ENCODE data around the gene KCNMA1. TPM values are rescaled to one million over a fixed set of nuclear protein-coding genes. Genes with fewer than 3 reads are reported as not detected.

Gene KCNMA1
- total RNA-seq, 1 donor from 2014 or later = not detected

DNA sequence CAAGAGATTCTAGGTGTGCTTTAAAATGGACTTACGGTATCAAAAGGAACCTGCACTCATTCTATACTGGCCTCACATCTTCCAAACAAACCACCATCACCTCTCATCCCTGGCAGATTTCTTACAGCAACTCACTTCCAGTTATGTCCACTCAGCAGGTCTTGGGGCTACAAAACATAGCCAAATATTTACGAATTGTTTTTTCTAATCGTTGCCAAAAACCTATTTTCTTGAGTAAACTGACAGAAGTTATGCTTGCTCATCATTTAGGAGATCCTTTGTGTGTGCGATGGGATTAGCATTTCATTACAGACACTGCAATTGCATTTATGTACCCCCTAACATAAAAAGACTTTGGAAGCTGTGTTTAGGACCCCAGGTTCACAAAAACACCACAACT lies 2.7 kb downstream of the KCNMA1 start:
- no peak for DNase-seq (ENCODE audit: low read depth in 2 of 2)

DNA sequence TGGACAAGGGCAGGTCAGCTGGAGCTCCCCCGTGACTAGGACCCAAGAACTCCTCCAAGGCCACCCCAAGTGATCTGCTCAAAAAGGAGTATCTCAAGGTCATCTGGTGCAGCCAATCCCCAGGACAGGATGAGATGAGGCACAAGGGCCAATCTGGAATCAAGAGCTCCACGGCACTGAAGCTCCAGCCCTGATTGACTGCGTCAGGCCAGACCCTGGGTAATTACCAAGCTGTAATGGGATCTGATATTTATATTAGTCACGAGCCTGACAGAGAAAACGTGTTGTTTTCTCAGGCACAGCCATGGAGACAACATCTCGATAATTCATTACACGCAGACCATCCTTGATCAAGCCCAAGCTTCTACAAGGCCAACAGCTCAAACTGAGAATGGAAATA lies 4.2 kb downstream of the KCNMA1 start:
- peak in 1 of 2 donors; percentile 22 for DNase-seq (ENCODE audit: low read depth in 2 of 2)

GRCh38 chr10:77631241-77631640 lies 6.4 kb downstream of the KCNMA1 start:
- no peak for DNase-seq (ENCODE audit: low read depth in 2 of 2)

DNA sequence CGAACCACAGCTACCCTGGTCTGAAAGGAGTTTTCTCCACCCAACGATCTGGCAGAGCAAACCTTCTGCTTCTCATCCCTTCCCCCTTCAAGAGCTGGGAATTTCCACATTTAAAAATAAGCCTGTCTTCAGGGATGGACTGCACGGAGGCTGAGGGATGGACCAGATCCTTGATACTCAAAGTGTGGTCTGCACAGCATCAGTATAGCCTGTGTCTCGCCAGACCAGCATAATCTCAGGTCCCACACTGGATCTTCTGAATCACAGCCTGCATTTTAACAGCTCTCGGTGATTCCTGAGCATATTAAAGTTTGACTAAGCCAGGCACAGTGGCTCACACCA lies 7.1 kb downstream of the KCNMA1 start:
- no peak for DNase-seq (ENCODE audit: low read depth in 2 of 2)

DNA sequence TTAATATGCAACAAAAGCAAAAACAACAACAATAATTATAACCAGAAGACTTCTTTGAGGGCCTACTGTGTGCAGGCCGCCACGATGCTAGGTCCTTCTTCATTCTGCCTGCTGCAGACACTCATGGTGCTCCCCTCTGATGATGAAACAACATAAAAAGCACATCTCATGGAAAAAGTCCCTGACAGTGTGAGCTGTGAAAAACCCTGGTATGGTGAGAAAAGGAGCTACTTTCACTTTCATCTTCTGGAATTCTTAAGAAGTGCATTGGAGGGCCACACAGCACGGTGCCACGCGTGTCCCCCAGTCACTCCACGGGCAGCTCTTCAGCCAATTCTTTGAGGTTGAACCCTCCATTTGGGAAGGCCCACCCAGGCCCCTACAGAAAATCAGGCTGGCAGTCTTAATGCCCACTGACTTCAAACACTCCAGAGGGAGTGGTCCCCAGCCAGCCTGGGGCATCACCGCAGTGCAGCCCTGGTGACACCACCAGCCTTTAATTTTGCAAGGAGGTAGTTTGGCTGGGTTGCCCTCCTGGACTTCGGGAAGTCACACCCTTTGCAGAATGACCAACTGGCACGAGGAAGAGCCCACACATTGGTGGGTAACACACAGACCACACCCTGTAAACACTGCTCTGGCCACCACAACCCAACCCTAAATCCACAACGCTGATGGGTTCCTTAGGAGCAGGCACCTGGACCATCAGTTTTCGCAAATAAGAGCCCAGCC lies 7.7 kb downstream of the KCNMA1 start:
- DNase-seq (ENCODE audit: low read depth in 2 of 2) = peak in 1 of 2 donors; percentile 75

GRCh38 chr10:77628906-77629730 lies 8.5 kb downstream of the KCNMA1 start:
- peak in 1 of 2 donors; percentile 91 for DNase-seq (ENCODE audit: low read depth in 2 of 2)

GRCh38 chr10:77626266-77626935 lies 11.2 kb downstream of the KCNMA1 start:
- peak in 1 of 2 donors; percentile 37 for DNase-seq (ENCODE audit: low read depth in 2 of 2)

DNA sequence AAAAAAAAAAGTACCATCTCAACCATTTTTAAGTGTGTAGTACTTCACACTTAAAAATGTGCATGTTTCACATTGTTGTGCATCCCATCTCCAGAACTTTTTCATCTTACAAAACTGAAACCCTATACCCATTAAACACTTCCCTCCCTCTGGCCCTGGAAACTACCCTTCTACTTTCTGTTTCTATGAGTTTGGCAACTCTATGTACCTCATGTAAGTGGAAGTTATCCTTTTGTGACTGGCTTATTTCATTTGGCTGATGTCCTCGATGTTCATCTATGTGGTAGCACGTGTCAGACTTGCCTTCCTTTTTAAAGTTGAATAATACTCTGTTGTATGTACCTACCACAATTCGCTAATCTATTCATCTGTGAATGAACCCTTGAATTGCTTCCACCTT lies 12.2 kb downstream of the KCNMA1 start:
- peak in 1 of 2 donors; percentile 13 for DNase-seq (ENCODE audit: low read depth in 2 of 2)

GRCh38 chr10:77622889-77623291 lies 14.7 kb downstream of the KCNMA1 start:
- no peak for DNase-seq (ENCODE audit: low read depth in 2 of 2)

DNA sequence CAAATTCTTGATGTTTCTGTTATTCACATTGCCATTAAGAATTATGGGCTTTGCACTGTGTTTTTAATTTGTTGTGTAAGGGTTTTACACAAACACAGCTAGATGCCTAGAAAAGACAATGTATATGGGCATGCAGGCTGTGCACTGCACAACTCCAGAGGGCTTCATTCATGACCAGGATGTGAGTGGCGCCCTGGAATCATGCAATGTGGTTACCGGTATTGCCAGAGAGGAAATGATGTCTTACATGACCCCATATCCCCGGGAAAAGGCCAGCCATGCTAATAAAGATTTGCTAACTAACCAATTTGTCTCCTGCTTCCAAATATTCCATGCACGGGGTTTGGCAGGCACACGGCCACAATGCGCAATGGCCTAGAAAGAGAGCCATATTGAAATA lies 16.9 kb downstream of the KCNMA1 start:
- DNase-seq (ENCODE audit: low read depth in 2 of 2) = peak; percentile 20 to 92

DNA sequence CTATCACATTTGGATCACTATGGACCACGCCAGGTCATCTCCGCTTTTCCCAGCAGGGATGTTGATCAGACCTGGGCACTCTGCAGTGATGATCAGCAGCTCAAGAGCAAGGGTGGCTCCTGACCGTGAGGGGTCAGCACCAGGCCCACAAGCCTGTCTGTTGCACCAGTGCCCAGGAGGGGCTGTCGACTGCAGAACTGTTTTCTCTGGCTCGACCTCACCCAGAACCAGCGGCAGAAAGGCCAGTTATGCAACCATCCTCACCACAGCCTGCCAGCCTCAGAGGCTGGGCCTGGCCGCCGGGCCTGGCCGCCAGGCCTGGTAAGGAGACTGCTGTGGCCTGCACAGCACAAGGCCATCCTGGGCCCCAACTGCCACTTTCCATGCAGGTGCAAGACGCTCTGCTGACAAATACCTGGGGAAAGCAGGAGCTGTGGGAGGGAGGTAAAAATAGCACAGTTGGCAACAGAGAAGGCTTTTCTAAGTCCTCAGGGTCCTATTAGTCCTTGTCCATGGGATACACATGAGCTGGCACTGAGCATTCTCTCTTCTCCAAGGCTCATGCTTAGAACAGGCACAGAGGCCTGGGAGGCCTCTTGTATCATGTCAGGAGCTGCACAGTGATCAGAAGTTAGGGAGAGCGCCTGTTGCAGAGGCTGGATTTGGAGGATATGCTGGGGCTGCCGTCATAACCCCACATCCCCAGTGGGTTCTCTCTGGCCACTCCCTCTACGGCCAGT lies 17.5 kb downstream of the KCNMA1 start:
- no peak for DNase-seq (ENCODE audit: low read depth in 2 of 2)

- no peak for DNase-seq (ENCODE audit: low read depth in 2 of 2)
Observed at GRCh38 chr10:77618117-77618516, 19.5 kb downstream of the KCNMA1 start.

DNA sequence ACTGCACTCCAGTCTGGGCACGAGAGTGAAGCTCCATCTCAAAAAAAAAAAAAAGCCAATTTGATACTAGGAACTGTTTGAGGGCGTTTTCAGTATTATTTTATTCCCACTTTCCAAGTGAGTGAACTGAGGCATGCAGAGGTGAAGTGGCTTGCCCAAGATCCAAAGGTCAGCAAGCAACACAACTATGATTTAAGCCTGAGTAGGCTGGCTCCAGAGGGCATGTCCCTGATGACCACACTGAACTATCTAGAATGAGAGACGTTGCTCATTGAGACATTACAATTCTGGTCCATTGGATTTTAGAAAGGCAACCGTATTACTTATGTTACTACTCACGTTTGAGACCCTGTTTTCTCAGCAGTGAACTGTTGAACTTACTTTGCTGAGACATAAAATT lies 20.8 kb downstream of the KCNMA1 start:
- DNase-seq (ENCODE audit: low read depth in 2 of 2) = no peak

GRCh38 chr10:77614778-77615625 lies 22.6 kb downstream of the KCNMA1 start:
- no peak for DNase-seq (ENCODE audit: low read depth in 2 of 2)

- DNase-seq (ENCODE audit: low read depth in 2 of 2) = peak in 1 of 2 donors; percentile 81
Observed at GRCh38 chr10:77613476-77614130, 24.0 kb downstream of the KCNMA1 start.

GRCh38 chr10:77611670-77612069 lies 25.9 kb downstream of the KCNMA1 start:
- no peak for DNase-seq (ENCODE audit: low read depth in 2 of 2)

- DNase-seq (ENCODE audit: low read depth in 2 of 2) = no peak
Observed at GRCh38 chr10:77611221-77611620, 26.4 kb downstream of the KCNMA1 start.

DNA sequence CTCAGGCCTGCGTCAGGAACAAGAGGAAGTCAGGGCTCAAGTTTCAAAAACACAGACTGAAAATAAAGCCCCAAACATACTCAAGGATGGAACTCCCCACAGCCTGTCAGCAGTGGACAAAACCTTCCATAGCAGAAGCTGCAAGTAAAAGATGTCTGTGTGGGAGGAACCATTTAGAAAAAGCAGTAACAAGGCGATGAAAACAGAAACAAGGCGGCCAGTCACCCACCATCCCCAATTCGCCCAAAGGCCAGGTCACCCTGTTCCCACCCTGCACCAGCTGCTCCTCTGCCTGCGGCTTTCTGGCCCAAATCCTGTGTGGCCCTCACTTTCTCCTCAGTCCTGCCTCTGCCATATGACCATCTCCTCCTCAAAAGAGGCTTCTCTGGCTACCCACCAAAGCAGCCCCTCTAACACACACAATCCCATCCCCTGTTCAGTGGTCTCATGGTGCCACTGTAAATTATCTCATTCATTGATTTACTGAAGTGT lies 27.8 kb downstream of the KCNMA1 start:
- peak in 1 of 2 donors; percentile 76 for DNase-seq (ENCODE audit: low read depth in 2 of 2)

DNA sequence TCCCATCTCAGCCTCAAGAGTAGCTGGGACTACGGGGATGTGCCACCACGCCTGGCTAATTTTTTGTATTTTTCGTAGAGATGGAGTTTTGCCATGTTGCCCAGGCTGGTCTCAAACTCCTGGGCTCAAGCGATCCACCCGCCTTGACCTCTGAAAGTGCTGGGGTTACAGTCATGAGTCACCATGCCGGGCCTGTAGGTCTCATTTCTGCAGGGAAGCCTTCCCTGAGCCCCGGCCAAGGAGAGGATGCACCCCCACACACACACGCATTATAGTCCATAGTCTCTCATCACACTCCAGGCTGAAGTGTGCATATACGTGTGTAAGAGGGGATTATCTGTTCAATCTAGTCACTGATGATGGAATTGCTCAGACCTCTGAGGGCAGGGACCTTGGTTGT lies 29.3 kb downstream of the KCNMA1 start:
- DNase-seq (ENCODE audit: low read depth in 2 of 2) = peak in 1 of 2 donors; percentile 63

DNA sequence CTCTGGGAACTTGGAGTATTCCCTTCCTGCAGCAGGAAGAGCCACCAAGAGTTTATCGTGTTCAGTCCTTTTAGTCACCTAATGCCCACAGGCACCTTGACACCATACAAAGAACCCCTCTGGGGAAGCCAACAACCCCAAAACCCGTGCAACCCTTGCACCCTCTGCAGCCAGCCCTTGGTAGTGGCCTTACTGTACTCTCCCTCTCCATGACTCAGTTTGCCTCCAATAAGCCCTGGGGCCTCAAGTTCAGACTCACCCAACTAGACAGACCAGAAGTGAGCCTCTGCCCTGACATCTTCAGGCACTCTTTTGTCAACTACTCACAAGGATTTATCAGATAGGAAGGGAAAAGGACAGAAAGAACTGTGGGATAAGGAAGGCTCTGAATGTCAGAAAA lies 30.9 kb downstream of the KCNMA1 start:
- DNase-seq (ENCODE audit: low read depth in 2 of 2) = no peak

Measured in lung microvascular endothelial cell (primary cell).